ENCODE data around the gene BAMBI. TPM values are rescaled to one million over a fixed set of nuclear protein-coding genes. Genes with fewer than 3 reads are reported as not detected.

The BAMBI gene
- total RNA-seq, 1 donor from 2014 or later, result 50.6 TPM

- no peak overlapping the region for H3K27ac ChIP-seq (ENCODE audit: low read depth, low read length)
- no peaks in the 10 kb centered on the region for H3K36me3 ChIP-seq (ENCODE audit: insufficient read depth, low read length)
- no peaks in the 10 kb centered on the region for H3K36me3 Mint-ChIP-seq (ENCODE audit: low read depth, unreplicated experiment)
- no peak overlapping the region for H3K4me3 ChIP-seq (ENCODE audit: insufficient read depth, low read depth, low read length)
- H3K4me2 ChIP-seq (ENCODE audit: low read length), result no peak overlapping the region
- H3K4me1 Mint-ChIP-seq (ENCODE audit: low read depth, unreplicated experiment), result peaks cover 2% of the 10 kb centered on the region
- FAIRE-seq, result no peak
- H3K4me3 Mint-ChIP-seq (ENCODE audit: unreplicated experiment), result no peak overlapping the region
- no peak overlapping the region for H3K27ac Mint-ChIP-seq (ENCODE audit: unreplicated experiment)
- H3K27me3 ChIP-seq (ENCODE audit: insufficient read depth, low read length), result no peaks in the 10 kb centered on the region
- H3K4me1 ChIP-seq (ENCODE audit: insufficient read depth, low read length), result no peaks in the 10 kb centered on the region
- DNase-seq (ENCODE audit: low read depth), result no peak
- H3K27me3 Mint-ChIP-seq (ENCODE audit: low read depth, unreplicated experiment), result peaks cover 2% of the 10 kb centered on the region
- H3K79me2 ChIP-seq (ENCODE audit: insufficient read depth, low read length), result no peaks in the 10 kb centered on the region
- H3K9me3 Mint-ChIP-seq (ENCODE audit: unreplicated experiment), result peaks cover 5% of the 10 kb centered on the region
- no peaks in the 10 kb centered on the region for H4K20me1 ChIP-seq (ENCODE audit: insufficient read depth, low read length)
- no peak for TF ChIP-seq EZH2 (IDR thresholded peaks at IDR 0.05; ENCODE audit: insufficient read depth, low read length)
- no peak overlapping the region for H2AFZ ChIP-seq (ENCODE audit: low read depth, low read length)
- peaks cover 5% of the 10 kb centered on the region for H3K9me3 ChIP-seq (ENCODE audit: insufficient read depth, low read depth, low read length)
- no peak overlapping the region for H3K9ac ChIP-seq (ENCODE audit: low read length)
Measured at GRCh38 chr10:28730031-28730778, 52.9 kb downstream of the BAMBI start.

- H3K4me1 Mint-ChIP-seq (ENCODE audit: low read depth, unreplicated experiment), result peaks cover 2% of the 10 kb centered on the region
- FAIRE-seq, result no peak
- peak overlapping the region; percentile 15 for H3K27ac Mint-ChIP-seq (ENCODE audit: unreplicated experiment)
Measured at GRCh38 chr10:28732091-28732490, 54.8 kb downstream of the BAMBI start.

More at GRCh38 chr10:28732091-28732490, 54.8 kb downstream of the BAMBI start:
- no peaks in the 10 kb centered on the region for H3K79me2 ChIP-seq (ENCODE audit: insufficient read depth, low read length)
- DNase-seq (ENCODE audit: low read depth), result no peak
- TF ChIP-seq CTCF (IDR thresholded peaks at IDR 0.05; ENCODE audit: insufficient read depth, low read depth, low read length) (no peak), EZH2 (IDR thresholded peaks at IDR 0.05; ENCODE audit: insufficient read depth, low read length) (no peak)
- H3K4me3 ChIP-seq (ENCODE audit: insufficient read depth, low read depth, low read length), result no peak overlapping the region
- no peaks in the 10 kb centered on the region for H3K27me3 Mint-ChIP-seq (ENCODE audit: low read depth, unreplicated experiment)
- H3K4me2 ChIP-seq (ENCODE audit: low read length), result no peak overlapping the region
- no peaks in the 10 kb centered on the region for H3K4me1 ChIP-seq (ENCODE audit: insufficient read depth, low read length)
- H3K36me3 Mint-ChIP-seq (ENCODE audit: low read depth, unreplicated experiment), result no peaks in the 10 kb centered on the region
- no peak overlapping the region for H3K9ac ChIP-seq (ENCODE audit: low read length)
- H3K9me3 Mint-ChIP-seq (ENCODE audit: unreplicated experiment), result peaks cover 5% of the 10 kb centered on the region
- no peak overlapping the region for H3K4me3 Mint-ChIP-seq (ENCODE audit: unreplicated experiment)
- no peaks in the 10 kb centered on the region for H3K27me3 ChIP-seq (ENCODE audit: insufficient read depth, low read length)
- H3K9me3 ChIP-seq (ENCODE audit: insufficient read depth, low read depth, low read length), result peaks cover 5% of the 10 kb centered on the region
- H4K20me1 ChIP-seq (ENCODE audit: insufficient read depth, low read length), result no peaks in the 10 kb centered on the region
- H3K27ac ChIP-seq (ENCODE audit: low read depth, low read length), result no peak overlapping the region
- no peak overlapping the region for H2AFZ ChIP-seq (ENCODE audit: low read depth, low read length)
- no peaks in the 10 kb centered on the region for H3K36me3 ChIP-seq (ENCODE audit: insufficient read depth, low read length)

Other genes starting within 250 kb of the BAMBI start
- gene WAC, start 144.4 kb upstream of the BAMBI start, total RNA-seq, result 112 and 123 TPM in 2 replicates

Data from astrocyte (in vitro differentiated cells and primary cell).